SK-N-MC (cell line): Measurements from ENCODE around the gene TPRKB.

Experiments used
- EZH2 ChIP-seq: fragments of 200-600 bp; sonication (generic); IDR thresholded peaks from one replicate; pipeline ENCODE4 v1.6.1; 2017; ENCODE audit warnings: antibody characterized with exemption
- FOXP2 ChIP-seq: optimal IDR thresholded peaks from 2 replicates; pipeline ENCODE3; 2011; ENCODE audit warnings: mild to moderate bottlenecking, moderate library complexity; ENCODE audit not compliant: insufficient read depth; ENCODE audit errors: extremely low read length, control extremely low read depth
- POLR2AphosphoS5 ChIP-seq: IDR thresholded peaks from 2 replicates; pipeline ENCODE4 v1.6.1; 2012; ENCODE audit warnings: mild to moderate bottlenecking, low read depth, low read length, borderline replicate concordance

DNA sequence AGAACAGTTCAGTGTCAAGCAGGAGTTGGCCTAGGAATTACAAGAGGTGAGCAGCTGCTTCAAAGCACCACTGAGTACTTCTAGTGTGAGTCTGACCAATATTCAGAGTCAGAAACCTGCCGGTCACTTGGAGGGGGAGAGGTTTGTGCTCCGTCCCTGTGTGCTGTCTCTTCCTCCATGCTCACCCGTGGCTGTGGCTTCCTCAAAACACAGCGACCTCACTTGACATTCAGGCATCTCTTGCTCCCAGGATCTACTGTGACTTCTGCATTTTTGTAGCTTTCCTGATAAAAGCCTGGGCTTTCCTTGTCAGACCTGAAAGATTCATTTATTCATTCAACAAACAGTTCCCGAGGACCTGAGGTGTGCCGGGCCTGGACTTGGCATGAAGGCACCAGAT, 32.9 kb downstream of the TPRKB start:
- TF ChIP-seq POLR2AphosphoS5 (no peak), EZH2 (no peak), FOXP2 (no peak)
